HG03039 (cell line): Measurements from ENCODE around the gene ANKRD60.

Experiments used
- ATAC-seq: cut with Tn5 transposase; IDR thresholded peaks from one replicate; pipeline ENCODE4 v1.9.1; 2021; ENCODE audit warnings: mild to moderate bottlenecking, moderate library complexity; ENCODE audit not compliant: unreplicated experiment

ANKRD60 gene

GRCh38 chr20:58224974-58225373 is 3.5 kb downstream of the ANKRD60 start:
- no peak for ATAC-seq

GRCh38 chr20:58224097-58224496 is 4.4 kb downstream of the ANKRD60 start:
- ATAC-seq, result no peak

GRCh38 chr20:58223358-58223941 is 5.0 kb downstream of the ANKRD60 start:
- ATAC-seq, result no peak

- no peak for ATAC-seq
These were observed 6.0 kb downstream of the ANKRD60 start for GRCh38 chr20:58222446-58222845.

GRCh38 chr20:58219342-58219700 is 9.1 kb downstream of the ANKRD60 start:
- no peak for ATAC-seq

GRCh38 chr20:58218665-58219341 is 9.7 kb downstream of the ANKRD60 start:
- no peak for ATAC-seq

GRCh38 chr20:58216334-58216733 is 12.1 kb downstream of the ANKRD60 start:
- no peak for ATAC-seq

- no peak for ATAC-seq
These were observed 13.3 kb downstream of the ANKRD60 start for GRCh38 chr20:58215116-58215515.

- ATAC-seq, result no peak
These were observed 14.1 kb downstream of the ANKRD60 start for GRCh38 chr20:58214310-58214709.

- ATAC-seq, result no peak
These were observed 14.7 kb downstream of the ANKRD60 start for GRCh38 chr20:58213716-58214115.

- no peak for ATAC-seq
These were observed 15.3 kb downstream of the ANKRD60 start for GRCh38 chr20:58213121-58213520.

GRCh38 chr20:58212636-58213035 is 15.8 kb downstream of the ANKRD60 start:
- no peak for ATAC-seq

GRCh38 chr20:58210398-58210747 is 18.1 kb downstream of the ANKRD60 start:
- no peak for ATAC-seq

- ATAC-seq, result no peak
These were observed 18.6 kb downstream of the ANKRD60 start for GRCh38 chr20:58209652-58210397.

GRCh38 chr20:58208944-58209343 is 19.5 kb downstream of the ANKRD60 start:
- no peak for ATAC-seq

- no peak for ATAC-seq
These were observed 22.6 kb downstream of the ANKRD60 start for GRCh38 chr20:58205850-58206249.

- ATAC-seq, result no peak
These were observed 26.4 kb downstream of the ANKRD60 start for GRCh38 chr20:58202044-58202443.

GRCh38 chr20:58201616-58202015 is 26.8 kb downstream of the ANKRD60 start:
- no peak for ATAC-seq

GRCh38 chr20:58199469-58199868 is 29.0 kb downstream of the ANKRD60 start:
- ATAC-seq, result no peak

GRCh38 chr20:58198901-58199355 is 29.5 kb downstream of the ANKRD60 start:
- no peak for ATAC-seq

GRCh38 chr20:58198384-58198783 is 30.1 kb downstream of the ANKRD60 start:
- ATAC-seq, result no peak

GRCh38 chr20:58197185-58197469 is 31.3 kb downstream of the ANKRD60 start:
- ATAC-seq, result no peak
